HCT116 (cell line): ENCODE data around the gene PKN2. TPM values are rescaled to one million over a fixed set of nuclear protein-coding genes. Genes with fewer than 3 reads are reported as not detected.

ENCODE experiments used
- ATAC-seq: fragments of 200-7000 bp; cut with Tn5 transposase; 2 replicates; pipeline ENCODE4 v1.9.1; 2020; ENCODE audit warnings: mild to moderate bottlenecking, moderate library complexity
- BruUV-seq: library from RNA; stranded (reverse); fragments of 400-500 nt; replicated peaks from 2 replicates; lab custom pipeline; 2021; lab: Mats Ljungman, UMichigan
- CTCF ChIA-PET: fragments of 300-600 bp; sonication (Branson Sonifier 250); formaldehyde crosslinking; loops from one replicate; lab custom pipeline; 2021; ENCODE audit warnings: antibody characterized with exemption; lab: Charles Lee
- POLR2A ChIA-PET: fragments of 300-600, 350-600 bp; sonication (Branson Sonifier 250); formaldehyde crosslinking; loops from one replicate; lab custom pipeline; 2021; ENCODE audit warnings: antibody characterized with exemption; lab: Charles Lee
- RAD21 ChIA-PET, 2 experiments: fragments of 300-600 bp; sonication (Branson Sonifier 250); formaldehyde crosslinking; loops; one replicate each; lab custom pipeline; 2023; ENCODE audit warnings: low total read pairs in 2 of 2; ENCODE audit not compliant: uncharacterized antibody in 2 of 2, unreplicated experiment in 2 of 2, low non-redundant PET in 1 of 2; lab: Charles Lee
- DNase-seq: peaks from one replicate; pipeline ENCODE4 v3.0.0-alpha.2; 2010; ENCODE audit warnings: low read depth, low spot score
- H2AFZ ChIP-seq: fragments of 200-600 bp; shearing (Covaris generic), sonication (generic); 2 replicates; pipeline ENCODE4 v1.6.1; 2017; ENCODE audit warnings: low read depth, mixed run types, mixed read lengths, antibody characterized with exemption, low read length; ENCODE audit not compliant: poor library complexity, severe bottlenecking
- H3K27ac ChIP-seq: 2 replicates; pipeline ENCODE4 v1.5.1; 2012; ENCODE audit warnings: low read depth, low read length
- H3K27me3 ChIP-seq: fragments of 200-600 bp; sonication (generic); 2 replicates; pipeline ENCODE4 v1.6.1; 2016; ENCODE audit warnings: mixed run types, low read length, mixed read lengths; ENCODE audit not compliant: insufficient read depth
- H3K36me3 ChIP-seq, 2 experiments: fragments of 200-500 bp in 1 of 2; fragments of 200-600 bp in 1 of 2; sonication (Bioruptor generic) in 1 of 2; sonication (generic) in 1 of 2; 2 replicates each; pipeline versions ENCODE4 v1.5.1 to v1.6.1; 2014 to 2016; ENCODE audit warnings: low read length in 2 of 2, inconsistent platforms in 1 of 2, mixed read lengths in 1 of 2, mixed run types in 1 of 2; ENCODE audit not compliant: insufficient read depth in 2 of 2, control insufficient read depth in 1 of 2
- H3K4me1 ChIP-seq, 2 experiments: fragments of 200-600 bp in 1 of 2; sonication (generic) in 1 of 2; 2 replicates each; pipeline versions ENCODE4 v1.5.1 to v1.6.1; 2012 to 2017; ENCODE audit warnings: low read length in 2 of 2, inconsistent platforms in 1 of 2, mild to moderate bottlenecking in 1 of 2, mixed read lengths in 1 of 2, mixed run types in 1 of 2, moderate library complexity in 1 of 2; ENCODE audit not compliant: insufficient read depth in 2 of 2, control insufficient read depth in 1 of 2
- H3K4me2 ChIP-seq: fragments of 200-600 bp; sonication (generic); 2 replicates; pipeline ENCODE4 v1.6.1; 2017; ENCODE audit warnings: mixed run types, low read length, mixed read lengths
- H3K4me3 ChIP-seq, 2 experiments: fragments of 200-600 bp in 1 of 2; sonication (generic) in 1 of 2; replicated peaks in 1 of 2; 2 replicates each; pipeline ENCODE4 v1.5.1; 2011 to 2016; ENCODE audit warnings: low read length in 2 of 2, control low read depth in 1 of 2, low read depth in 1 of 2, mild to moderate bottlenecking in 1 of 2, mixed read lengths in 1 of 2, mixed run types in 1 of 2
- H3K79me2 ChIP-seq: fragments of 200-600 bp; sonication (generic); 2 replicates; pipeline ENCODE4 v1.6.1; 2017; ENCODE audit warnings: mild to moderate bottlenecking, mixed run types, low read length, moderate library complexity, mixed read lengths; ENCODE audit not compliant: insufficient read depth
- H3K9ac ChIP-seq: fragments of 200-600 bp; sonication (generic); 2 replicates; pipeline ENCODE4 v1.6.1; 2016; ENCODE audit warnings: low read length, mixed read lengths
- H3K9me2 ChIP-seq: fragments of 200-600 bp; sonication (generic), shearing (Covaris generic); 2 replicates; pipeline ENCODE4 v1.6.1; 2017; ENCODE audit warnings: mixed run types, mild to moderate bottlenecking, moderate library complexity; ENCODE audit not compliant: insufficient read depth
- H3K9me3 ChIP-seq, 2 experiments: fragments of 200-500 bp in 1 of 2; fragments of 200-600 bp in 1 of 2; sonication (Bioruptor generic) in 1 of 2; sonication (generic) in 1 of 2; 2 replicates each; pipeline ENCODE4 v1.6.1; 2014 to 2017; ENCODE audit warnings: low read length in 2 of 2, mixed read lengths in 2 of 2, inconsistent platforms in 1 of 2, low read depth in 1 of 2, mild to moderate bottlenecking in 1 of 2, mixed run types in 1 of 2, moderate library complexity in 1 of 2; ENCODE audit not compliant: control insufficient read depth in 1 of 2, insufficient read depth in 1 of 2
- H4K20me1 ChIP-seq: fragments of 200-600 bp; sonication (generic), shearing (Covaris generic); 2 replicates; pipeline ENCODE4 v1.6.1; 2017; ENCODE audit warnings: mixed run types, mild to moderate bottlenecking, moderate library complexity; ENCODE audit not compliant: insufficient read depth
- CBX3 ChIP-seq: IDR thresholded peaks from 2 replicates; pipeline ENCODE4 v1.6.1; 2012; ENCODE audit warnings: low read depth
- CEBPB ChIP-seq: IDR thresholded peaks from 2 replicates; pipeline ENCODE4 v1.6.1; 2012; ENCODE audit warnings: low read depth
- EGR1 ChIP-seq: IDR thresholded peaks from 2 replicates; pipeline ENCODE4 v1.6.1; 2012; ENCODE audit warnings: low read depth
- ELF1 ChIP-seq: IDR thresholded peaks from 2 replicates; pipeline ENCODE4 v1.6.1; 2012; ENCODE audit warnings: low read depth, borderline replicate concordance
- EZH2 ChIP-seq: fragments of 200-600 bp; sonication (generic); IDR thresholded peaks from 2 replicates; pipeline ENCODE4 v1.6.1; 2017; ENCODE audit warnings: antibody characterized with exemption, mixed run types
- EZH2phosphoT487 ChIP-seq: fragments of 200-600 bp; IDR thresholded peaks from 2 replicates; pipeline ENCODE4 v1.6.1; 2018; ENCODE audit warnings: antibody characterized with exemption, borderline replicate concordance
- FOSL1 ChIP-seq: IDR thresholded peaks from 2 replicates; pipeline ENCODE4 v1.6.1; 2012; ENCODE audit warnings: low read depth
- POLR2A ChIP-seq: IDR thresholded peaks from 2 replicates; pipeline ENCODE4 v1.7.0; 2011; ENCODE audit warnings: borderline replicate concordance; ENCODE audit not compliant: insufficient read depth, insufficient read length; ENCODE audit errors: extremely low read depth
- POLR2AphosphoS5 ChIP-seq: IDR thresholded peaks from 2 replicates; pipeline ENCODE4 v1.6.1; 2011; ENCODE audit warnings: mild to moderate bottlenecking, low read depth, low read length, moderate library complexity
- RAD21 ChIP-seq: IDR thresholded peaks from 2 replicates; pipeline ENCODE4 v1.6.1; 2012; ENCODE audit warnings: low read depth, mild to moderate bottlenecking
- SIN3A ChIP-seq: IDR thresholded peaks from 2 replicates; pipeline ENCODE4 v1.6.1; 2012; ENCODE audit warnings: low read depth
- SP1 ChIP-seq: IDR thresholded peaks from 2 replicates; pipeline ENCODE4 v1.6.1; 2012; ENCODE audit warnings: low read depth
- SRF ChIP-seq: IDR thresholded peaks from 2 replicates; pipeline ENCODE4 v1.6.1; 2012; ENCODE audit warnings: low read depth
- TCF7L2 ChIP-seq: IDR thresholded peaks from 2 replicates; pipeline ENCODE4 v1.7.0; 2011; ENCODE audit warnings: borderline replicate concordance, inconsistent platforms; ENCODE audit not compliant: insufficient read depth, insufficient read length; ENCODE audit errors: extremely low read depth
- YY1 ChIP-seq: IDR thresholded peaks from 2 replicates; pipeline ENCODE4 v1.6.1; 2011; ENCODE audit warnings: low read length, low read depth, moderate library complexity, mild to moderate bottlenecking; ENCODE audit not compliant: insufficient replicate concordance; ENCODE audit errors: extremely low read depth
- ZFX ChIP-seq: fragments of 450-650 bp; IDR thresholded peaks from 2 replicates; pipeline ENCODE4 v1.6.1; 2017
- ZNF274 ChIP-seq: fragments of 200-500 bp; sonication (Bioruptor generic); IDR thresholded peaks from 2 replicates; pipeline ENCODE4 v1.6.1; 2014; ENCODE audit warnings: mild to moderate bottlenecking, low read depth, low read length, inconsistent platforms
- intact Hi-C: fragments of 100-400 bp; cut with micrococcal nuclease; formaldehyde crosslinking; loops from 2 replicates; pipeline ENCODE4 v1.10.0; 2022
- total RNA-seq: library from RNA; stranded (reverse); gene quantifications from one replicate; pipeline ENCODE4 v1.2.1, GENCODE V29; 2021; ENCODE audit not compliant: unreplicated experiment
- TF ChIP-seq, protein P1 (sequence below): IDR thresholded peaks from 2 replicates; pipeline ENCODE4 v1.6.1; 2012
- TF ChIP-seq, protein P2 (sequence below): IDR thresholded peaks from 2 replicates; pipeline ENCODE4 v1.6.1; 2012; ENCODE audit warnings: low read depth
- TF ChIP-seq, protein P3 (sequence below): IDR thresholded peaks from 2 replicates; pipeline ENCODE4 v1.6.1; 2012

The PKN2 gene
- total RNA-seq, 1 experiment from 2014 or later = 44.3 TPM

DNA sequence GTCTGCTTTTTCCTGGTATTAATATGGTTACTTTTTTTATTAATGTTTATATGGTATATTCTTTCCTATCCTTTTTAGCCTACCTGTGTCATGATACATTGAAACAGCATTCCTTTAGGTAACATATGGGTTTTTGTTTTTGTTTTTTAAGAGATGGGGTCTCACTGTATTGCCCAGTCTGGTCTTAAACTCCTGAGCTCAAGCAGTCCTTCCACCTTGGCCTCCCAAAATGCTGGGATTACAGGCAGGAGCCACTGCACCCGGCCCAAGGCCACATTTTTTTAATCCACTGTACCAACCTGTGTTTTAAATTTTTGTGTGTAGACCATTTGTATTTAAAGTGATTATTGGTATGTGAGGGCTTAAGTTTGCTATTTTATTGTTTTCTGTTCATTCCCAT is 43.1 kb downstream of the PKN2 start (continued):
- no peak for TF ChIP-seq EZH2phosphoT487

DNA sequence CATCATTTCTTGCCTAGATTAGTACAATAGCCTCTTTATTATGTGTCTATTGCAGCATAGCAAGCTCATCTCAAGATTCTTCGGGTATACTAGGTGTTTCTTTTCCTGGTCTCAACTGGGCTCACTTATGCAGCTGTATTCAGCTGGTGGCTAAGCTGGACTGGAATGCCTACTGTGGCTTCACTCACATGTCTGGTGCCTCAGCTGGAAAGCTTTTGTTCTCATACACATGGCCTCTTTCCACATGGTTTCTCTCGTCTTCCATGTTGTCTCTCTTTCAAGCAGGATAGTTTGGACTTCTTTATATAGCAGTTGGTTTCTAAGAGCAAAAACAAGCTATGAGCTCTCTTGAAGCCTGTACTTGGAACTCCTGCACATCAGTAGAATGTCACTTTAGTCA is 45.2 kb downstream of the PKN2 start:
- Histone ChIP-seq H3K79me2 (peaks cover 89% of the 10 kb centered on the region), H3K9me3 (no peaks in the 10 kb centered on the region), H3K9me2 (no peaks in the 10 kb centered on the region), H3K9ac (no peak overlapping the region), H3K27ac (no peak overlapping the region), H4K20me1 (no peaks in the 10 kb centered on the region), H3K4me3 (no peak overlapping the region), H3K4me1 (no peaks in the 10 kb centered on the region; a peak in 1 of 4 replicates), H3K27me3 (no peaks in the 10 kb centered on the region), H3K36me3 (no peaks in the 10 kb centered on the region), H2AFZ (no peak overlapping the region), H3K4me2 (no peak overlapping the region)
- ATAC-seq (no peak), DNase-seq (no peak)
- RAD21 ChIA-PET = no interaction called here
- TF ChIP-seq ZNF274 = no peak
- TF ChIP-seq ZFX = no peak
- no peak for TF ChIP-seq SRF
- no peak for TF ChIP-seq YY1
- no peak for TF ChIP-seq POLR2A
- no peak for TF ChIP-seq TCF7L2
- TF ChIP-seq RAD21 = no peak
- TF ChIP-seq, protein P1, sequence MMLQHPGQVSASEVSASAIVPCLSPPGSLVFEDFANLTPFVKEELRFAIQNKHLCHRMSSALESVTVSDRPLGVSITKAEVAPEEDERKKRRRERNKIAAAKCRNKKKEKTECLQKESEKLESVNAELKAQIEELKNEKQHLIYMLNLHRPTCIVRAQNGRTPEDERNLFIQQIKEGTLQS = no peak
- TF ChIP-seq CEBPB = no peak
- TF ChIP-seq, protein P2, sequence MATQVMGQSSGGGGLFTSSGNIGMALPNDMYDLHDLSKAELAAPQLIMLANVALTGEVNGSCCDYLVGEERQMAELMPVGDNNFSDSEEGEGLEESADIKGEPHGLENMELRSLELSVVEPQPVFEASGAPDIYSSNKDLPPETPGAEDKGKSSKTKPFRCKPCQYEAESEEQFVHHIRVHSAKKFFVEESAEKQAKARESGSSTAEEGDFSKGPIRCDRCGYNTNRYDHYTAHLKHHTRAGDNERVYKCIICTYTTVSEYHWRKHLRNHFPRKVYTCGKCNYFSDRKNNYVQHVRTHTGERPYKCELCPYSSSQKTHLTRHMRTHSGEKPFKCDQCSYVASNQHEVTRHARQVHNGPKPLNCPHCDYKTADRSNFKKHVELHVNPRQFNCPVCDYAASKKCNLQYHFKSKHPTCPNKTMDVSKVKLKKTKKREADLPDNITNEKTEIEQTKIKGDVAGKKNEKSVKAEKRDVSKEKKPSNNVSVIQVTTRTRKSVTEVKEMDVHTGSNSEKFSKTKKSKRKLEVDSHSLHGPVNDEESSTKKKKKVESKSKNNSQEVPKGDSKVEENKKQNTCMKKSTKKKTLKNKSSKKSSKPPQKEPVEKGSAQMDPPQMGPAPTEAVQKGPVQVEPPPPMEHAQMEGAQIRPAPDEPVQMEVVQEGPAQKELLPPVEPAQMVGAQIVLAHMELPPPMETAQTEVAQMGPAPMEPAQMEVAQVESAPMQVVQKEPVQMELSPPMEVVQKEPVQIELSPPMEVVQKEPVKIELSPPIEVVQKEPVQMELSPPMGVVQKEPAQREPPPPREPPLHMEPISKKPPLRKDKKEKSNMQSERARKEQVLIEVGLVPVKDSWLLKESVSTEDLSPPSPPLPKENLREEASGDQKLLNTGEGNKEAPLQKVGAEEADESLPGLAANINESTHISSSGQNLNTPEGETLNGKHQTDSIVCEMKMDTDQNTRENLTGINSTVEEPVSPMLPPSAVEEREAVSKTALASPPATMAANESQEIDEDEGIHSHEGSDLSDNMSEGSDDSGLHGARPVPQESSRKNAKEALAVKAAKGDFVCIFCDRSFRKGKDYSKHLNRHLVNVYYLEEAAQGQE = no peak
- TF ChIP-seq, protein P3, sequence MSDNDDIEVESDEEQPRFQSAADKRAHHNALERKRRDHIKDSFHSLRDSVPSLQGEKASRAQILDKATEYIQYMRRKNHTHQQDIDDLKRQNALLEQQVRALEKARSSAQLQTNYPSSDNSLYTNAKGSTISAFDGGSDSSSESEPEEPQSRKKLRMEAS = no peak
- TF ChIP-seq ELF1 = no peak
- TF ChIP-seq EZH2phosphoT487 = no peak
- no peak for TF ChIP-seq CBX3
- TF ChIP-seq POLR2AphosphoS5 = no peak
- no peak for TF ChIP-seq FOSL1
- no peak for TF ChIP-seq SP1
- TF ChIP-seq EZH2 = no peak
- no peak for TF ChIP-seq EGR1
- no peak for TF ChIP-seq SIN3A
- BruUV-seq = no TSS peak
- POLR2A ChIA-PET = no interaction called here
- intact Hi-C loops = no loop called here
- CTCF ChIA-PET = no interaction called here
